PC-3 (cell line): ENCODE data around the gene NPIPA3. TPM values are rescaled to one million over a fixed set of nuclear protein-coding genes. Genes with fewer than 3 reads are reported as not detected.
"Not testable (repeated sequence)": the region's sequence is repeated elsewhere in the genome, so short reads cannot be mapped to it uniquely, and the experiment has no call there.

Experiments used
- ATAC-seq: fragments of 200-7000 bp; cut with Tn5 transposase; 2 replicates; pipeline ENCODE4 v1.9.1; 2020; ENCODE audit warnings: mild to moderate bottlenecking, moderate library complexity
- BruUV-seq: library from RNA; stranded (reverse); fragments of 400-500 nt; replicated peaks from 2 replicates; lab custom pipeline; 2021; lab: Mats Ljungman, UMichigan
- CTCF ChIA-PET: fragments of 300-600 bp; sonication (Branson Sonifier 250); formaldehyde crosslinking; loops from one replicate; lab custom pipeline; 2022; ENCODE audit warnings: antibody characterized with exemption; lab: Charles Lee
- POLR2A ChIA-PET: fragments of 300-600 bp; sonication (Branson Sonifier 250); formaldehyde crosslinking; loops from one replicate; lab custom pipeline; 2022; ENCODE audit warnings: antibody characterized with exemption; ENCODE audit not compliant: unreplicated experiment; lab: Charles Lee
- DNase-seq: peaks from one replicate; pipeline ENCODE4 v3.0.0-alpha.2; 2015
- H2AFZ ChIP-seq: fragments of 300-600 bp; sonication (generic); 2 replicates; pipeline ENCODE4 v1.6.0; 2016; ENCODE audit warnings: antibody characterized with exemption, low read length
- H3F3A ChIP-seq: fragments of 300-600 bp; sonication (generic); one replicate; pipeline ENCODE4 v1.6.0; 2017; ENCODE audit warnings: antibody characterized with exemption, low read length, control low read depth, mild to moderate bottlenecking; ENCODE audit not compliant: unreplicated experiment
- H3K27ac ChIP-seq: fragments of 300-600 bp; sonication (generic); 2 replicates; pipeline ENCODE4 v1.5.1; 2016; ENCODE audit warnings: mild to moderate bottlenecking, low read length
- H3K27me3 ChIP-seq: fragments of 300-600 bp; sonication (generic); 2 replicates; pipeline ENCODE4 v1.6.1; 2016; ENCODE audit warnings: low read length, mixed read lengths
- H3K36me3 ChIP-seq: fragments of 300-600 bp; sonication (generic); 2 replicates; pipeline ENCODE4 v1.6.1; 2016; ENCODE audit warnings: low read depth, mixed run types, low read length, mixed read lengths
- H3K4me1 ChIP-seq: fragments of 300-600 bp; sonication (generic); 2 replicates; pipeline ENCODE4 v1.5.1; 2016; ENCODE audit warnings: low read length; ENCODE audit not compliant: insufficient read depth
- H3K4me2 ChIP-seq: fragments of 300-600 bp; sonication (generic); 2 replicates; pipeline ENCODE4 v1.6.0; 2016; ENCODE audit warnings: low read length
- H3K4me3 ChIP-seq: fragments of 300-600 bp; sonication (generic); 2 replicates; pipeline ENCODE4 v1.5.1; 2016; ENCODE audit warnings: mild to moderate bottlenecking, low read length, mixed read lengths
- H3K79me2 ChIP-seq: fragments of 300-600 bp; sonication (generic); 2 replicates; pipeline ENCODE4 v1.6.1; 2017; ENCODE audit warnings: low read length, mixed read lengths
- H3K9ac ChIP-seq: fragments of 300-600 bp; sonication (generic); 2 replicates; pipeline ENCODE4 v1.6.0; 2016; ENCODE audit warnings: mild to moderate bottlenecking, low read length
- H3K9me2 ChIP-seq: fragments of 300-600 bp; sonication (generic); replicated peaks from 2 replicates; pipeline ENCODE4 v1.6.1; 2016; ENCODE audit warnings: mixed run types, low read length, mixed read lengths
- H3K9me3 ChIP-seq: fragments of 300-600 bp; sonication (generic); 2 replicates; pipeline ENCODE4 v1.6.1; 2016; ENCODE audit warnings: low read length, mixed read lengths
- H4K20me1 ChIP-seq: fragments of 300-600 bp; sonication (generic); 2 replicates; pipeline ENCODE4 v1.6.1; 2016; ENCODE audit warnings: low read length, mixed read lengths
- intact Hi-C: fragments of 100-400 bp; cut with micrococcal nuclease; formaldehyde crosslinking; loops from 2 replicates; pipeline ENCODE4 v1.9.0; 2023
- total RNA-seq: library from RNA; depleted of rRNA; stranded (reverse); fragments of >200 nt; gene quantifications from 2 replicates; pipeline ENCODE4 v1.2.3, GENCODE V29; 2014

The NPIPA3 gene
- total RNA-seq, 1 experiment from 2014 or later, result 1.1 TPM

- H3K4me3 ChIP-seq, intact Hi-C loops, H3K9ac ChIP-seq, H2AFZ ChIP-seq, DNase-seq, H3K27ac ChIP-seq, H3K9me3 ChIP-seq, H3K4me1 ChIP-seq, H4K20me1 ChIP-seq, POLR2A ChIA-PET, BruUV-seq, H3K79me2 ChIP-seq, H3K9me2 ChIP-seq, H3K36me3 ChIP-seq, H3K27me3 ChIP-seq, H3F3A ChIP-seq, H3K4me2 ChIP-seq, CTCF ChIA-PET: not testable (repeated sequence)
- ATAC-seq, result peak; percentile 60; the same call in 1 of the 2 replicates
These were observed 30.0 kb downstream of the NPIPA3 start for GRCh38 chr16:14733233-14733632.

- H4K20me1 ChIP-seq, H3K36me3 ChIP-seq, CTCF ChIA-PET, H3K79me2 ChIP-seq, POLR2A ChIA-PET, BruUV-seq, H3F3A ChIP-seq, intact Hi-C loops, H3K9me2 ChIP-seq, H3K4me2 ChIP-seq, H3K27me3 ChIP-seq, H3K4me1 ChIP-seq, H3K4me3 ChIP-seq, H3K27ac ChIP-seq, H3K9me3 ChIP-seq, DNase-seq, H2AFZ ChIP-seq, H3K9ac ChIP-seq: not testable (repeated sequence)
- ATAC-seq, result peak; percentile 39
These were observed 37.7 kb downstream of the NPIPA3 start for GRCh38 chr16:14740832-14741385.

- H3K9ac ChIP-seq, H3K27me3 ChIP-seq, intact Hi-C loops, H3K79me2 ChIP-seq, H2AFZ ChIP-seq, H3K27ac ChIP-seq, POLR2A ChIA-PET, H4K20me1 ChIP-seq, H3F3A ChIP-seq, H3K9me2 ChIP-seq, H3K4me2 ChIP-seq, CTCF ChIA-PET, H3K4me1 ChIP-seq, H3K4me3 ChIP-seq, H3K36me3 ChIP-seq, BruUV-seq, DNase-seq, H3K9me3 ChIP-seq: not testable (repeated sequence)
- peak; percentile 8 for ATAC-seq
These were observed 38.6 kb downstream of the NPIPA3 start for GRCh38 chr16:14741794-14742193.

GRCh38 chr16:14742273-14743128 is 39.3 kb downstream of the NPIPA3 start, which contains the start of gene NPIPA2:
NPIPA2 (plus strand) TSS chr16:14742533; CDS start chr16:14748066, 5,533 bp downstream.
- ATAC-seq, result peak; percentile 92
- H2AFZ ChIP-seq, H3K27me3 ChIP-seq, H3K4me3 ChIP-seq, DNase-seq, H3K4me1 ChIP-seq, H3K4me2 ChIP-seq, H3K9ac ChIP-seq, H3K27ac ChIP-seq, CTCF ChIA-PET, POLR2A ChIA-PET, intact Hi-C loops, H3F3A ChIP-seq, H4K20me1 ChIP-seq, H3K36me3 ChIP-seq, BruUV-seq, H3K79me2 ChIP-seq, H3K9me3 ChIP-seq, H3K9me2 ChIP-seq: not testable (repeated sequence)

- H3K9me2 ChIP-seq, H3F3A ChIP-seq, H3K4me2 ChIP-seq, H4K20me1 ChIP-seq, H2AFZ ChIP-seq, H3K4me1 ChIP-seq, H3K9ac ChIP-seq, BruUV-seq, intact Hi-C loops, DNase-seq, CTCF ChIA-PET, H3K27ac ChIP-seq, ATAC-seq, POLR2A ChIA-PET, H3K4me3 ChIP-seq, H3K9me3 ChIP-seq, H3K36me3 ChIP-seq, H3K79me2 ChIP-seq, H3K27me3 ChIP-seq: not testable (repeated sequence)
These were observed 70.4 kb downstream of the NPIPA3 start for GRCh38 chr16:14773654-14774053.

- H3F3A ChIP-seq, ATAC-seq, H3K27ac ChIP-seq, CTCF ChIA-PET, H2AFZ ChIP-seq, H3K4me2 ChIP-seq, H3K4me1 ChIP-seq, H3K9me3 ChIP-seq, H3K4me3 ChIP-seq, intact Hi-C loops, POLR2A ChIA-PET, H3K79me2 ChIP-seq, H3K9me2 ChIP-seq, BruUV-seq, H3K9ac ChIP-seq, H4K20me1 ChIP-seq, H3K27me3 ChIP-seq, H3K36me3 ChIP-seq, DNase-seq: not testable (repeated sequence)
These were observed 72.4 kb downstream of the NPIPA3 start for GRCh38 chr16:14775624-14776023.
